ENCODE measurements around the gene PARP12. TPM values are rescaled to one million over a fixed set of nuclear protein-coding genes. Genes with fewer than 3 reads are reported as not detected.
A peak's percentile ranks its signal among the peaks of the same experiment; 100 is the strongest.
"Not testable (repeated sequence)": the region's sequence is repeated elsewhere in the genome, so short reads cannot be mapped to it uniquely, and the experiment has no call there.

Gene PARP12, protein sequence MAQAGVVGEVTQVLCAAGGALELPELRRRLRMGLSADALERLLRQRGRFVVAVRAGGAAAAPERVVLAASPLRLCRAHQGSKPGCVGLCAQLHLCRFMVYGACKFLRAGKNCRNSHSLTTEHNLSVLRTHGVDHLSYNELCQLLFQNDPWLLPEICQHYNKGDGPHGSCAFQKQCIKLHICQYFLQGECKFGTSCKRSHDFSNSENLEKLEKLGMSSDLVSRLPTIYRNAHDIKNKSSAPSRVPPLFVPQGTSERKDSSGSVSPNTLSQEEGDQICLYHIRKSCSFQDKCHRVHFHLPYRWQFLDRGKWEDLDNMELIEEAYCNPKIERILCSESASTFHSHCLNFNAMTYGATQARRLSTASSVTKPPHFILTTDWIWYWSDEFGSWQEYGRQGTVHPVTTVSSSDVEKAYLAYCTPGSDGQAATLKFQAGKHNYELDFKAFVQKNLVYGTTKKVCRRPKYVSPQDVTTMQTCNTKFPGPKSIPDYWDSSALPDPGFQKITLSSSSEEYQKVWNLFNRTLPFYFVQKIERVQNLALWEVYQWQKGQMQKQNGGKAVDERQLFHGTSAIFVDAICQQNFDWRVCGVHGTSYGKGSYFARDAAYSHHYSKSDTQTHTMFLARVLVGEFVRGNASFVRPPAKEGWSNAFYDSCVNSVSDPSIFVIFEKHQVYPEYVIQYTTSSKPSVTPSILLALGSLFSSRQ
- 10 to 100 TPM; 11.3 to 24.3 (median 17.7) TPM for polyA plus RNA-seq

- H3K27ac ChIP-seq (ENCODE audit: low read depth, low read length) = peak within 1 kb of the TSS; percentile 55
- WGBS, 3 donors = 0 to 1% (median 0%) methylated on average over 88 to 106 of the region's 106 CpGs
Measured at GRCh38 chr7:140062528-140063299, at the start of gene PARP12. Gene PARP12, minus strand, starts transcription at chr7:140062951. Its CDS starts 104 bp downstream, at chr7:140062847.

DNA sequence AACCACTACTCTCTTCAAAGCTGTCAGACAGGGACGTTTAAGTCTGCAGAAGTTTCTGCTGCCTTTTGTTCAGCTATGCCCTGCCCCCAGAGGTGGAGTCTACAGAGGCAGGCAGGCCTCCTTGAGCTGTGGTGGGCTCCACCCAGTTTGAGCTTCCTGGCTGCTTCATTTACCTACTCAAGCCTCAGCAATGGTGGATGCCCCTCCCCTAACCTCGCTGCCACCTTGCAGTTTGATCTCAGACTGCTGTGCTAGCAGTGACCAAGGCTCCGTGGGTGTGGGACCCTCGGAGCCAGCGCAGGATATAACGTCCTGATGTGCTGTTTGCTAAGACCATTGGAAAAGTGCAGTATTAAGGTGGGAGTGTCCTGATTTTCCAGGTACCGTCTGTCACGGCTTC, 46.0 kb upstream of the PARP12 start:
- not testable (repeated sequence) for H3K27ac ChIP-seq (ENCODE audit: low read depth, low read length)
- WGBS, 3 donors = 94 to 98% (median 97%) methylated on average over 7 to 8 of the region's 8 CpGs

GRCh38 chr7:140096459-140096858, 33.7 kb upstream of the PARP12 start:
- no peak overlapping the region for H3K27ac ChIP-seq (ENCODE audit: low read depth, low read length)
- 72 to 90% (median 90%) methylated on average over 4 of the region's 4 CpGs for WGBS, 3 donors

DNA sequence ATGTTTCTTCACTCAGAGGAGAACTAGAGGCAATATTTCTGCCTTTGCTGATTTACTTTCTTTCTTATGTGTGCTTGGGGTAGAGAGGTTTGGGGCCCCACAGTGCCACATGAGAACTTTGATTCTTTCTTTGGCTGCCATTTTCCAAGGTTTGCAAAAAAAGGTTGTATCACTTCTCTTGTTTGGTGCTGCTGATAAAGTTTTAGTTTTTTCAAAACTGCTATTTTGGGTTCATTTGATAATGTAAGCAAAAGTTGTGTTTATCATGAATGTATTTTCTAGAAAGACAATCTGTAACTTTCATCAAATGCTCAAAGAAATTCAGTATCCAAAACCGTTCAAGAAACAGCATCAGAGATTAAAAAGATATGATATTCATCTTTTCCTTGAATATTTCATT, 30.6 kb upstream of the PARP12 start:
- H3K27ac ChIP-seq (ENCODE audit: low read depth, low read length) = no peak overlapping the region
- 84 to 95% (median 90%) methylated on average over 1 of the region's 1 CpG for WGBS, 3 donors

DNA sequence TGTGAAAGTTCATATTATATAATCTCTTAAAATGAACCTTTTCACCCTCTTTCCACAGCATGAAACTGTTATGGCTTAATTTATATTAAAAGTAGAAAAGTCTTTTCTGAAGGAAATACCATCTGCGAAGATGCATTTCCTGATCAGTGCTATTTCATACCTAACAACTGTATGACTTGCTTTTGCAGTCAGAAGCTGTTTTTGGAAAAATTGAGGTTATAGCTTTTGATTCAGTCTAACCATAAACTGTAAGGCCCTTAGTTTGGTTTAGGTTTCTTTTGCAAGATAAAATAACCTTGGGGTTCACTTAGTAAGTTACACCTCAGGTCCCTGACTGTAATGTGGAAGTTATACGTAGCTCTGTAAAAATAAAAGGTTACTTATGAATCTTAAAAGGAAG, 22.7 kb upstream of the PARP12 start:
- no peak overlapping the region for H3K27ac ChIP-seq (ENCODE audit: low read depth, low read length)
- 57 to 81% (median 59%) methylated on average over 2 of the region's 2 CpGs for WGBS, 3 donors

GRCh38 chr7:140084972-140085371, 22.2 kb upstream of the PARP12 start:
- WGBS, 3 donors = 60 to 81% (median 66%) methylated on average over 8 of the region's 8 CpGs
- no peak overlapping the region for H3K27ac ChIP-seq (ENCODE audit: low read depth, low read length)

DNA sequence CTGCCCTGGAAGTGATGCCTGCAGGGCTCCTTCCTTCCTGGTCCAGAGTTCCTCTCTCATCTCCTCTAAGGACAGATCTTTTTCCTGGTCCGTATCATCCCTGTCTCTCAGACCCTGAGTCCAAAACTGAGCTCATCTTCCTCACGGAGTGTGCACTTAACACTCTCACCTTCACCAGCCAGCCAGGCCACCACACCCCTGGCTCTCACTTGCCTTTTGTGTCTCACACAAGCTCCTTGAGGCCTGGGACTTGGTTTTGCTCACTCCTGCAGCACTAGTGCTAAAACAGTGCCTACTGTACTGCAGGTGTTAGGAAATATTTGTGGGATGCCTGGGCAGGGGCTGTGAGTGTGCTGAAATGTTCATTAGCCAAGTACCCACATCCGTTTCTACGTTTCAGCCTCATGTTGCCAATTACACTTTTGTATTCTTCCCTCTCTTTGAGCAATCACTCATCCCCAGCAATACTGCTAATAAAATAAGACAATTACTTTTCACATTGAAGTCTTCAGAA, 21.4 kb upstream of the PARP12 start:
- 68 to 93% (median 70%) methylated on average over 4 of the region's 4 CpGs for WGBS, 3 donors

GRCh38 chr7:140082770-140083169, 20.0 kb upstream of the PARP12 start:
- H3K27ac ChIP-seq (ENCODE audit: low read depth, low read length) = no peak overlapping the region
- WGBS, 3 donors = 75 to 88% (median 79%) methylated on average over 6 to 7 of the region's 7 CpGs

More for the DNA sequence above, 21.4 kb upstream of the PARP12 start:
- H3K27ac ChIP-seq (ENCODE audit: low read depth, low read length) = no peak overlapping the region

GRCh38 chr7:140081774-140082425, 19.1 kb upstream of the PARP12 start:
- 90 to 97% (median 92%) methylated on average over 11 of the region's 11 CpGs for WGBS, 3 donors

DNA sequence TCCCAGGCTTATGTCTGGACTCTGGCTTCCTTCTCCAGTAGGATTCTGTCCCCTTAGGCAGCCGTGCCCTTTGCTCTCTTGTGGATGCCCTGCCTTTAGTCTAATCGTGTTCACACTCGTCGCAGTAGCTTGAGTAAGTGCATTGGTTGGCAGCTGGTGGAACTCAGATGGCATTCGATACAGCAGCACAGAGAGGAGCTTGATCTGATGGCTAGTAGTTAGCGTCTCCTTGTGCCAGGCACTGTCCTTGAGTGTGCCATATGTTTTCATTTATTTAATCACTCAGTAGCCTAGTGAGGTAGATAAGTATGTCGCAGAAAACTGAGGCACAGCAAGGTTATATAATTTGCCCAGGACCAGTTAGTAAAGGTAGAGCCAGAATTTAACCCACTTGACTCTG, 18.2 kb upstream of the PARP12 start:
- 29 to 74% (median 69%) methylated on average over 7 of the region's 7 CpGs for WGBS, 3 donors
- H3K27ac ChIP-seq (ENCODE audit: low read depth, low read length) = no peak overlapping the region

More at GRCh38 chr7:140081774-140082425, 19.1 kb upstream of the PARP12 start:
- no peak overlapping the region for H3K27ac ChIP-seq (ENCODE audit: low read depth, low read length)

- H3K27ac ChIP-seq (ENCODE audit: low read depth, low read length) = no peak overlapping the region
- 36 to 56% (median 44%) methylated on average over 6 of the region's 6 CpGs for WGBS, 3 donors
Measured at GRCh38 chr7:140079121-140079536, 16.4 kb upstream of the PARP12 start.

DNA sequence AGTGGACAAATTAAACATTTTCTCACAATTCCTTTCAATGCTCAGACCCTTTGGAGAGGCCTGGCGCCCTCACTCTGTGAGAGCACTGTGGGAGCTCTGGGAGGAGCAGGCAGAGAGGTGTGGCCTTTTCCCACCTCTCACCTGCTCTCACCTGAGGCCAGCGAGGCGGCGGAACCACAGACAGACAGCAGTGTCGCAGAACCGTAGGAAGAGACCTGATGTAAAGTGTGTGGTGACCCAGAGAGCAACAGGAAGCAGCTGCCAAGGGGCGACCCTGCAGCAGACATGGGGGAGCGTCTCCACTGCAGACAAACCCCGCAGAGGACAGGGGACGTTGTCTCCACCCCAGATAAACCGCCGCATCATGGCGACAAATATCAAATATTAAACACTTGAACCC, 15.6 kb upstream of the PARP12 start:
- H3K27ac ChIP-seq (ENCODE audit: low read depth, low read length) = no peak overlapping the region
- WGBS, 3 donors = 72 to 85% (median 74%) methylated on average over 13 of the region's 13 CpGs

DNA sequence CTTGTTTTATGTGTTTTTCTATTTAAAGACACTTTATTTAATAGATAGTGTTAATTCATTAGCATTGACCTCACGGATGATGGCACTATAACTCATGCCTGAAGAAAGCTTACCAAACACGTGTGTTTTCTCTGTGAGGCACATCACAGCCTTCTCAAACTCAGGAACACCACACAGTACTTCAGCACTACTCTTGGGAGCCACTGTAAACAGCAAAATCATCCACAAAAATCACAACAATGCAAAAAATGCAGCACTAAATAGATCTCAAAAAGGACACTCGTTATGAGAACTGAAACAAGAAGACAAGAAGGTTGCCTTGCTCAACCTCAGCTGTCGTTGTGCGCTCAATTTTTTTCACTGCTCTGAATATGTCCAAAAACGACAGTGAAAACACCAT, 12.0 kb upstream of the PARP12 start:
- 78 to 83% (median 80%) methylated on average over 6 of the region's 6 CpGs for WGBS, 3 donors
- H3K27ac ChIP-seq (ENCODE audit: low read depth, low read length) = no peak overlapping the region

GRCh38 chr7:140070546-140070945, 7.8 kb upstream of the PARP12 start:
- H3K27ac ChIP-seq (ENCODE audit: low read depth, low read length) = no peak overlapping the region

DNA sequence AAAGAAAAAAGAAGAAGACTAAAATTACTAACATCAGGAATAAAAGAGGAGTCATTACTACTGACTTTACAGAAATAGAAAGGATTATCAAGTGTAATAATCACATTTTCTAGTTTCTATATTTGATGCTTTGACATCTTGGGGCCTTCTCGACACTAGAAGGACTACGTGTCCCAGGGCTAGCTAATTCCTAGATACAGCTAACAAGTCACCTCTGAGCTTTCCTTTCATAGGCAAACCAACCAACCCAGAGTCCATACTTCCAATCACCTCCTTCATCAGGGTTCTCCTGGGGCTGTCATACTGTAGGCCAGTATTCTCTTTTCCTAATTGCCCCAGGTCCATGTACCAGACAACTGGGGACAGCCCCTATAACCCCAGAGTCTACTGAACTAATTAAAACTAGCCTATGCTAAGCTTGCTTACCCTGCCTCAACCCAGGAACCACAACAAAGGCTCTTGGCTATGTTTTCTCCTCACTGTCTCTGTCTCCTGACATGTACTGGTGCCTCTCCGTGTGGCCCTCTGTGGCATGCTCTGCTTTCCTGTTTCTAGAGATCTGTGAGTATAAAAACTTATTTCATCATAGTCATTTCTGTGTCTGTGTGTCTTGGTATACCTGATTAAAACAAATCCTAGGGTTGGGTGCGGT, 6.7 kb upstream of the PARP12 start:
- WGBS, 3 donors = 85 to 95% (median 91%) methylated on average over 4 of the region's 4 CpGs
- H3K27ac ChIP-seq (ENCODE audit: low read depth, low read length) = no peak overlapping the region

DNA sequence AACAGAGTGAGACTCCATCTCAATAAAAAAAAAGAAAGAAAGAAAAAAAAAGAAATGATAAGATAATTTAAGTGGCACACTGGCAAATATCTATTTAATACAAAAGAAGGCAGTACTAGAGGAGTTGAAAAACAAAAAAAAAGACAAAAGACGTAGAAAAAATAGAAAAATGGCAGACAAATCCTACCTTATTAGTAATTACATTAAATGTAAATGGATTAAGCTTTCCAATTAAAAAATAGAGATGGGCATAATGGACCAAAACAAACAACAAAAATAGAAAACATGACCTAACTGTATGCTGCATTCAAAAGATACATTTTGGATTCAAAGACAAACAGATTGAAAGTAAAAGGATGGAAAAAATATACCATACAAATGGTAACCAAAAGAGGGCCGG, 5.3 kb upstream of the PARP12 start:
- WGBS, 3 donors = 71 to 91% (median 72%) methylated on average over 2 of the region's 2 CpGs
- H3K27ac ChIP-seq (ENCODE audit: low read depth, low read length) = no peak overlapping the region

- no peak overlapping the region for H3K27ac ChIP-seq (ENCODE audit: low read depth, low read length)
- 77 to 78% (median 78%) methylated on average over 2 of the region's 2 CpGs for WGBS, 3 donors
Measured at GRCh38 chr7:140067052-140067451, 4.3 kb upstream of the PARP12 start.

DNA sequence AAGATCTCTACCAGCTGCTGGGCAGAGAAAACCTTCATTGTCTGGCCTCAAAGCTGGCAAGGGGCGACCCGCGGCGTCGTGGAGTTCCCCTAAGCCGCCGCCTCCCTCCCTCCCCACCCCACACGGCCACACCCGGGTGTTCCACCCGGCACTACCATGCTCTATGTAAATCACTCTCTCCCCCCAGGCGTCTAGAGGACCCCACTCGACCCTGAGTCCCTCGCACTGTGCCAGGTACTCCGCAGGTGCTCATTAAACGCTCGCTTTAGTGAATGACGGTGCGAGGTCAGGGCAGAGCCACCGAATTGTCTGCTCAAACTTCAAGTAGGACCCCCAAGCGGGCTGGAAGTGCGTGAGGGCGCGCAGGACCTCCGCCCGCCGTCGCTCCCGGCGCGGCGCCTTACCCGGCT, 628 bp downstream of the PARP12 start:
- H3K27ac ChIP-seq (ENCODE audit: low read depth, low read length) = peak overlapping the region; percentile 55
- WGBS, 3 donors = 4 to 7% (median 5%) methylated on average over 31 to 32 of the region's 32 CpGs

All from adipose tissue (tissue), 3 donors.